GM18519 (cell line): ENCODE measurements around the gene RNF213.

ENCODE experiments used
- ATAC-seq: cut with Tn5 transposase; IDR thresholded peaks from one replicate; pipeline ENCODE4 v1.9.1; 2021; ENCODE audit warnings: mild to moderate bottlenecking, moderate library complexity; ENCODE audit not compliant: unreplicated experiment, low FRiP score

The RNF213 gene

DNA sequence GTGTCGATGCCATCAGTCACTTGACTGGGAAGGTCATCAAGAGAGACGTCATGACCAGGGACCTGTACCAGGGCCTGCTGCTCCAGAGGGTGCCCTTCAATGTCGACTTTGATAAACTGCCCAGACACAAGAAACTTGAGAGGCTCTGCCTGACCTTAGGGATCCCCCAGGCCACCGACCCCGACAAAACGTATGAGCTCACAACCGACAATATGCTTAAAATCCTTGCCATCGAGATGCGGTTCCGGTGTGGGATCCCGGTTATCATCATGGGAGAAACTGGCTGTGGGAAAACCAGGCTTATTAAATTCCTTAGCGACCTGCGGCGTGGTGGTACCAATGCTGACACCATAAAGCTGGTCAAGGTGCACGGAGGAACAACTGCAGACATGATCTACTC lies 84.7 kb downstream of the RNF213 start:
- no peak for ATAC-seq

DNA sequence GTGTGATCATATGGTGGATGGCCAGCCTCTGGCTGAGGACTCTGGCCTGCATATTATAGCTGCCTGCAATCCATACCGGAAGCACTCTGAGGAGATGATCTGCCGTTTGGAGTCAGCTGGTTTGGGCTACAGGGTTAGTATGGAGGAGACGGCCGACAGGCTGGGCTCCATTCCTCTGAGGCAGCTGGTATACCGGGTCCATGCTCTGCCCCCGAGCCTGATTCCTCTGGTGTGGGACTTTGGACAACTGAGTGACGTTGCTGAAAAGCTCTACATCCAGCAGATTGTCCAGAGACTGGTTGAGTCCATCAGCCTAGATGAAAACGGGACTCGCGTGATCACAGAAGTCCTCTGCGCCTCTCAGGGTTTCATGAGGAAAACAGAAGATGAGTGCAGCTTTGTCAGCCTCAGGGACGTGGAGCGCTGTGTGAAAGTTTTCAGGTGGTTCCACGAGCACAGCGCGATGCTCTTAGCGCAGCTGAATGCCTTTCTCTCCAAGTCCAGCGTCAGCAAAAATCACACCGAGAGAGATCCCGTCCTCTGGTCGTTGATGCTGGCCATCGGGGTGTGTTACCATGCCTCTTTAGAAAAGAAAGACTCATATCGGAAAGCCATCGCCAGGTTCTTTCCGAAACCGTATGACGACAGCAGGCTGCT lies 85.3 kb downstream of the RNF213 start:
- ATAC-seq, result no peak

DNA sequence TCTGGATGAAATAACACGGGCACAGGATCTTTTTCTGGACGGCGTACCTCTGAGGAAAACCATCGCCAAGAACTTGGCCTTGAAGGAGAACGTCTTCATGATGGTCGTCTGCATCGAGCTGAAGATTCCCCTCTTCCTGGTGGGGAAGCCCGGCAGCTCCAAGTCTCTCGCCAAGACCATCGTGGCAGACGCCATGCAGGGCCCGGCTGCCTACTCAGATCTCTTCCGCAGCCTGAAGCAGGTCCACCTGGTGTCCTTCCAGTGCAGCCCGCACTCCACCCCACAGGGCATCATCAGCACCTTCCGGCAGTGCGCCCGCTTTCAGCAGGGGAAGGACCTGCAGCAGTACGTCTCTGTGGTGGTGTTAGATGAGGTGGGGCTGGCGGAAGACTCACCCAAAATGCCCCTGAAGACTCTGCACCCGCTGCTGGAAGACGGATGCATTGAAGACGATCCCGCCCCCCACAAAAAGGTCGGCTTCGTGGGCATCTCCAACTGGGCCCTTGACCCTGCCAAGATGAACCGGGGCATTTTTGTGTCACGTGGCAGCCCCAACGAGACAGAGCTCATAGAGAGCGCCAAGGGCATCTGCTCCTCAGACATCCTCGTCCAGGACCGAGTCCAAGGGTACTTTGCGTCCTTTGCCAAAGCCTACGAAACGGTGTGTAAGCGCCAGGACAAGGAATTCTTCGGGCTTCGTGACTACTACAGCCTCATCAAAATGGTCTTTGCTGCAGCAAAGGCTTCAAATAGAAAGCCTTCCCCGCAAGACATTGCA lies 86.0 kb downstream of the RNF213 start:
- no peak for ATAC-seq

DNA sequence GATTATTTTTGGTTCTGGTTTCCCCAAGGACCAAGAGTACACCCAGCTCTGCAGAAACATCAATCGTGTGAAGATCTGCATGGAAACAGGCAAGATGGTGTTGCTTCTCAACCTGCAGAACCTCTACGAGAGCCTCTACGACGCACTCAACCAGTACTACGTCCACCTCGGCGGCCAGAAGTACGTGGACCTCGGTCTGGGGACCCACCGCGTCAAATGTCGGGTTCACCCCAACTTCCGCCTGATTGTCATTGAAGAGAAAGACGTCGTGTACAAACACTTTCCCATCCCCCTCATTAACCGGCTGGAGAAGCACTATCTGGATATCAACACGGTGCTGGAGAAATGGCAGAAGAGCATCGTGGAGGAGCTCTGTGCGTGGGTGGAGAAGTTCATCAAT lies 86.9 kb downstream of the RNF213 start:
- no peak for ATAC-seq

DNA sequence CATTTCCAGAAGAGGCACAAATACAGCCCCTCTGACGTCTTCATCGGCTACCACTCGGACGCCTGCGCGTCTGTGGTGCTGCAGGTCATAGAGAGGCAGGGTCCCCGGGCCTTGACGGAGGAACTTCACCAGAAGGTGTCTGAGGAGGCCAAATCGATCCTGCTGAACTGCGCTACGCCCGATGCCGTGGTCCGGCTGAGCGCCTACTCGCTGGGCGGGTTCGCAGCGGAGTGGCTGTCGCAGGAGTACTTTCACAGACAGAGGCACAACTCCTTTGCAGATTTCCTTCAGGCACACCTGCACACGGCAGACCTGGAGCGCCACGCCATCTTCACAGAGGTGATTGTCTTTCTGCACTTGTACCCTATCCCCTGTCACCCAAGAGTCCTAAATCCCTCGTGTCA lies 87.3 kb downstream of the RNF213 start:
- ATAC-seq, result no peak

DNA sequence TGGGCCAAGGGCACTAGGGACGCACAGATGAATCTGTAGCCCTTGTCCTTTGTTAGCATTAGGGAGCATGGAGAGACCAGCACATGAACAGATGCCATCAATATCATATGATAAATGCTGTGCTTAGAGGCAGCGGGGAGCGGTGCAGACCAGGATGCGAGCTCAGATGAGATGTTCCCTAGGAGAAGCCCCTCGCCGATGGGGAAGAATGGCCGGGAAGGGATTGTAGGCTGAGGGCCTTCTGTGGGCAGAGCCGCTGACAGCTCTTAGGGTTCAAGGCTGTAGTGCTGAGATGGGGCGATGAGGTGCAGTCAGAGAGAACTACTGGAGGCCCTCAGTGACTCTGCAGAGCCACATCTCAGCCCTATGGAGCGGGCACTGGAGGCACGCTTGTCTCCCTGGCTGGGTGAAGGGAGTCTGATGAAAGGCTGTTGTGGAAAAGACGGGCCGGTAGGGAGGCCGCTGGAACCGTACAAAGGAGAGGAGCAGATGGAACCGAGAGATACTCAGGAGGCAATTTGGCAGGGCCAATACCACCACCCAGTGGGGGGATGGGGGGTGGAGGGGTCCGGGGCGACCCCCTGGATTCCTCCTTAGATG lies 88.0 kb downstream of the RNF213 start:
- no peak for ATAC-seq

DNA sequence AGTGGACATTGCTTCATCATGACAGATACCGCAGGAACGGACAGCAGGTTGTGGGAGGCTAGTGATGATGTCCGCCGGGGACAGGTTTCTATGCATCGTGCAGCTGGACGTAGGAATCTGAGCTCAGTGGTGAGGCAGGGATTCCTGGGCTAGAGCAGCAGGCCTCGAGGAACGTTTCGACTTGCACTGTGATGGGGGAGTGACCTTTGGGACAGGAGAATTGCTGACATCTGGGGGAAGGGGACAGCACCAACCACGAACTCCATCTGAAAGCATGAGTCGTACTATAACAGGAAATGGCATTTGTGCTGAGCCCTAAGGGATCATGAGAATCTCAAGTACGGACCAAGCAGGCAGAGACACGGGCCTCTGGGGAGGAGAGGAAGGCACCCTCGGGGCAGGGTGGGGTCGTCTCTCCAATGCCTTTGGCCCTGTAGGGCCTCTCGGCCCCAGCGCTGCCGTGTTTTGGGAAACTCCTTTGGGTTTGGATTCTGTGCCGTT lies 88.5 kb downstream of the RNF213 start:
- no peak for ATAC-seq

DNA sequence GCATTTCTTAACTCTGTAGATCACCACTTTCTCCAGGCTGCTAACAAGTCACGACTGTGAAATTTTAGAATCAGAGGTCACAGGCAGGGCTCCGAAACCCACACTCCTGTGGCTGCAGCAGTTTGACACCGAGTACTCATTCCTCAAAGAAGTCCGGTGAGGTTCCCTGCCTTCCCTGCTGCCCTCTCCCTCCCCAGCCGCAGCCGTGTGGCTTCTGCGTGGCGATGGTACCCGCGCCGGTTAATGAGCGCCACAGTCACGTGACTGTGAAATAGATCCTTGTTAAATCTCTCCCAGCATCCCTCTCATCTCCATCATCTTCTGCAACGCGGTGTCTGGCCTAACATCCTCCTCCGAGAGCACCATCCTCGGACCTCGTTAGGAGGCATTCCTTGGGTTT lies 89.1 kb downstream of the RNF213 start:
- ATAC-seq, result no peak

DNA sequence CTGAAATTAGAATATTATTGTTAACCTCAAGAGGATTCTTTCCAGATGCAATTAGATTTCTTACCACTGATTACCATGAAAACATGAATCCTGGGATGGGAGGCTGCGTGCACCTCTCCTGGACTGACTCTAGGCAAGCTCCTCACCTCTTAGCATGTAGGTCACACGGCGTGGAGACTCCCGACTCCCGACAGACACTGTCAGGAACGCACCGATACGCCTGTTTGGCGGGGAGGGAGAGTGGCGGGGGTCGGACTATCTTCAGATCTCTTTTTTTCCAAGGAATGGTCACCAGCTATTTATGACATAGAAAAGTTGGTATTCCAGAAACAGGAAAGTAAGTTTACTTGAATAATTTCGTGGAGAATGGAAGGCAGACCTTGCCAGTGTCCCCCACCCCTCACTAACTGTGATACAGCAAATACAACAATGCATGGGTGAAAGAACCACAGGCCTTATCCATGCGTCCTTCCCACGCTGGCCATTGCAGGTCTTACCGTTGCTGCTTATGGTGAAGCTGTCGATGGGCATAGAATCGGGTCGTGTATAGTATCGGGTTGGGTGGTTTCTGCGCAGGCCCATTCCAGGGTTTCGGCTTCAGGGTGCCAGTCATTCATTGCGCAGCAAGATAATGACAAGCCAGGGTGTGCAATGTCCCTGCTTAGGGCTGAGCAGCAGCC lies 91.7 kb downstream of the RNF213 start:
- no peak for ATAC-seq

DNA sequence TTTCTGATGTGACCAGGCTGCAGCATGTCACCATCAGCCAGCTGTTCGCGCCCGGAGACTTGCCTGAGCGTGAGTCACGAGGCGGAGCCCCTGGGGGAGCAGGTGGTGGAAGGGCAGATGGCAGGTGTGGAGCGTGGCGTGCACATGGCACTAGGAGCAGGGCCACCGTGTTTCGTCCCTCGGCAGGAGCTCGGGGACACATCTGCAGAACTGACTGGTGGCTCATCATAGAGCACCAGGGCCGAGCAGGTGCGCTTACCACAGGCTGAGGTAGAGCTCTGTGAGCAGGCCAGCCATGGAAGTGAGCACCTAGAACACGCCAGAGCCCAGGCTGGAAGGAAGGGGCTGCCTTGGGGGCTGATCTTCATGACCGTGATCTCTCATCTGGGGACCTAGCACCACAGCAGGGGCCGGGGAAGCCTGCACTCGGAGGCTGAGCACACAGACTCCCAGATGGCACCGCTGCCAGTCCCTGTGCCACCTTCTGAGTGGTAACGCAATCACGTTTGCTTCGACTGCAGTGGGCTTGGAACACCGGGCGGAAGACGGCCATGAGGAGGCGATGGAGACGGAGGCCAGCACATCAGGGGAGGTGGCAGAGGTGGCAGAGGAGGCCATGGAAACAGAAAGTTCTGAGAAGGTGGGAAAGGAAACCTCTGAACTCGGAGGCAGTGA lies 92.5 kb downstream of the RNF213 start:
- no peak for ATAC-seq

DNA sequence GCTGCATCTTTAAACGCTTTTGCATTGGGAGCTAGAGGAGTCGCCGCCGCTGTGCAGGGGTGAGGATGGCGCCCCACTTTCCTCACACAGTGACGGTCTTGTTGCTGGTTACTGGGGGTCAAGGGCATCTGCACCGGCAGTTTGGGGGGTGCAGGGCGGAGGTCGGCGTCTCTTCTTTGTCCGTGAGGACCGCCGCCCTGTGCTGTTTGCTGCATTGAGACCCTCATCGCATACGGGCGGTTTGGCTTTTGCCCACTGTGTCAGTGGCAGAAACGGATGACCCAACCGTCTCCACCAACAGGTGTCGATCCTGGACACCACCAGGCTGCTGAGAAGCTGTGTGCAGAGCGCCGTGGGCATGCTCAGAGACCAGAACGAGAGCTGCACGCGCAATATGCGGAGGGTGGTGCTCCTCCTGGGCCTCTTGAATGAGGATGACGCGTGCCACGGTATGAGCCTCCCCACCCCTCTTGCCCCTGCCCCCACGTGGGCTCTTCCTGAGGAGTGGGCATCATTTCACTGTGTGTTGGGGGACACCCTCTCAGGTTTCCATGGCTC lies 93.1 kb downstream of the RNF213 start:
- ATAC-seq, result no peak

DNA sequence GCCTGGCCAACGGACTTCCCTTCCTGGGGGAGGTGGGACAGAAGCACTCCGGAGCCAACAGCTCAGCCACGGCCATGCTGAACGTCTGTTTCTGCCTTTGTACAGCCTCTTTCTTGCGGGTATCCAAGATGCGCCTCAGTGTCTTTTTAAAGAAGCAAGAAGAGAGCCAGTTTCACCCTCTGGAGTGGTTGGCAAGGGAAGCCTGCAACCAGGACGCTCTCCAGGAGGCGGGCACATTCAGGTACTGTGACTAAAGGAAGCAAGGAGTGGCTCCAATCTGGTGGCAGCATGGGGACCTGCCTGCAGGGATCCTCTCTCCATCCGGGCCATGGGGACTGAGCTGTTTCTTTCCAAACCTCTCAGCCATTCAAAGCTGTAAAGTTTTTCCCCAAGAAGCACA lies 93.7 kb downstream of the RNF213 start:
- ATAC-seq, result no peak

DNA sequence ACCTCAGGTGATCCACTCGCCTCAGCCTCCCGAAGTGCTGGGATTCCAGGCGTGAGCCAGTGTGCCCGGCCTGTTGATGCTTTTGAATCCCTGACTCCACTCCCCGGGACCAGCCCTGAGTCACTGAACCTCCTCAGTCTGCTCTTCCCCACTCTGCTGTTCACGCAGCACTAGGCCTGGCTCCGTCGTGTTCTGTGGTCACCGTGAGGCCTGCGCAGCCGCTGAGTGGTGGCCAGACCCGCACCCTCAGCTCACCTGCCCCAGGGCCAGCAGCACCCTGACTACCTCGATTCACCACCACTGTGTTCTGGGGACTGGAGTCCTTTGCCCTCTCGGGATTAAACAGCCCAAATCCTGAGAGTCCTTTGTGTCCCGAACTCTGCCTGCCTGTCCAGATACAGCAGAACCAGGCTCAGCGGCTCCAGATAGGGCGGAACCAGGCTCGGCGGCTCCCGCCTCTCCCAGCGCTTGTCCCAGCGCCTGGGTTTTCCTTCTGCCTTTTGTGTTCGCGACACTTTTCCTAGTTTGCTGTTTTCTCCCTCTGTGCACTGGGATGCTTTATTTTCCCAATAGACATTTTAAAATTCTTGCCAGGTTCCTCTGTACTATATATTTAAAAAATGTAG lies 95.7 kb downstream of the RNF213 start:
- no peak for ATAC-seq

DNA sequence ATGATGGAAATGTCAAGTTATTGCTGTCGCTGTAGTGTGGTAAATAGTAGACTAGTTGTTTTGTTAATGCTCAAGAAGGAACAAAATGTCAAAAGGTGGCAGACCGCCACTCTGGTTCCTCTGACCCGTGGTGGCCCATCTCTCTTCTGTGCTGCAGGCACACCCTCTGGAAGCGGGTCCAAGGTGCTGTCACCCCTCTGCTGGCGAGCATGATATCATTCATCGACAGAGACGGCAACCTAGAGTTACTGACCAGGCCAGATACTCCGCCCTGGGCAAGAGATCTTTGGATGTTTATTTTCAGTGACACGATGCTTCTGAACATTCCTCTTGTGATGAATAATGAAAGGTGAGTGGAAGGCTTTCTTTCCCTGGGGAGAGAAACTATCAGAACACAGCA lies 97.5 kb downstream of the RNF213 start:
- no peak for ATAC-seq

DNA sequence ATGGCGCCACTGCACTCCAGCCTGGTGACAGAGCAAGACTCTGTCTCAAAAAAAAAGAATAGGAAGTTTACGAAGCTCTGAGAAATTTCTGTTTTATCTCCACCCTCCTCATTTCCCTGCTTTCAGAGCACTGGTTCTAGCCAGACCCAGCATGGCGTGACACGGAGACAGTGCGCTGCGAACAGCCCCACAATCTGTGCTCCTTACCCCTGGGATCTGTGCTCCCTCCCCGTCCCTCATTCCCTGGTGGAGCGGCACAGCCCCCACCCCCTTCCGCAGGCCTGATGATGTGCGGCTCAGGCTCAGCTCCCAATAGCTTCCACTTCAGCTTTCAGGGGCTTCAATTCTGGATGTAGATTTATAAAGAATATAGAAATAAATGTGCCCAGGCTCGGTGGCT lies 98.2 kb downstream of the RNF213 start:
- no peak for ATAC-seq

DNA sequence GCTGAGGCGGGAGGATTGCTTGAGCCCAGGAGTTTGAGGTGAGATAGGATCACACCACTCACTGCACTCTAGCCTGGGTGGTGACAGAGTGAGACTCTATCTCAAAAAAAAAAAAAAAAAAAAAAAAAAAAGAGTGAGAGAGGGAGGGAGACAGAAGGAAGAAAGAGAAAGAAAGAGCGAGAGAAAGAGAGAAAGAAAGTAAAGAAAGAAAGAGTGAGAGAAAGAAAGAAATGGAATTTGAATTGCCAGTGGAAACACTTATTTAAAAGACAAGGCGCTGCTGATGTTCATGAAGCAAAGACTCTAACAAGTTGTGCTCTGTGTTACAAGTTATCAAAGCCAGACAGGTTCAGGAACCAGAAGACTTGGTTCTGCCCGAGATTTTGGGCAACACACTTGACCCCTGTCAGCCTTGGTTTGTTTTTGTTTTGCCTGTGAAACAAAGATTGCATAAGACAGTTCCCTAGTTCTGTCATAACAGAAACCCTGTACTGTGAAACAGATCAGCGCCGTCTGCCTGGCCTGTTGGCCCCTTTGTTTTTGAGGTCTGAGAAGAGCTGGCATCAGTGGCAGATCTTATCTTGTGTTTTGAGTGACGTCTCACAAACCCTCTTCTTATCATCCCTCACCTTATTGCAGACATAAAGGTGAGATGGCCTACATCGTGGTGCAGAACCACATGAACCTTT lies 98.9 kb downstream of the RNF213 start:
- no peak for ATAC-seq

DNA sequence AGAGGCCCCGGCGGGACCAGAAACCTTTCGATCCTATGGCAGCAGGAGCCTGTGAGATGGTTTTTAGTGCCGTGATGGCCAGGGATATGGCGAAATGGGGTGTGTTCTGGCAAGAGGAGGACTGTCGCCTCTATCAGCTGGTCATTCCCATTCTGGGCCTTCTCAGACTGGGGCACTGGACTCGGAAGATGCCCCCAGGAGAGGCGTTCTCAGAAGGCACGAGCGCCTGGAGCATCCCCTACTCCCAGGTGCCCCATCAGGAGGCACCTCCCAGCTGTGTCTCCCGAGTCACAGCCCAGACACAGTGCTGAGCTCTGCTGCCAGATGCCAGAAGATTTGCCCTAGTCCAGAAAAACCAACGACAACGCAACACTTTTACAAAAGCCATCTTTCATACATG lies 99.7 kb downstream of the RNF213 start:
- no peak for ATAC-seq

DNA sequence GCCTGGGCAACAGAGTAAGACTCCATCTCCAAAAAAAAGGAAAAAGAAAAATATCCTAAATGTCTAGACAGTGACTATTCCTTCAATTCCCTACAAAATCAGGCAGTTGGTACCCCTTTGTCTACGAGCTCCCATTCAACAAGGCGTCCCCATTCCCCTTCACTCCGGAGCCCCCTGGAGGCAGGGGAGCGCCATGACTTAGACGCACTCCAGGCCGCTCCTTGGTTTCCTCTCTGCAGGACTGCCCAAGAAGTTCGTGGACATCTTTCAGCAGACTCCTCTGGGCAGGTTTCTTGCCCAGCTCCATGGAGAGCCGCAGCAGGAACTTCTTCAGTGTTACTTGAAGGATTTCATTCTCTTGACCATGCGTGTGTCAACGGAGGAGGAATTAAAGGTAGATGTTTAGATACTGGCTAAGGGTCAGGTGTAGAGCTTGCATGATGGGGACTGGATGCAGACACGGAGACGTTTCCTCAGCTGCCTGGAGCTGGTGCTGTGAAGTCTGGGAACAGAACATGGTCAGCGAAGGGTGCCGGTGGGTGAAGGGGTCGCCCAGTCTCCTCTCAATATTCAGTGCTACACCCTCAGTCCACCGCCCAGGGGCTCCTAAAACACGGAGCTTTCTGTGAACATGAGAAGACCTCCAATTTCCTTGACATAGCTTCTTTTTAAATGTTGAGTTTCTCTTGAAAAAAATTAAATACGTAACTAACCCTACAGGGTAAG lies 101.0 kb downstream of the RNF213 start:
- ATAC-seq, result no peak
